Activated T-cell treated with anti-CD3 and anti-CD28 coated beads, Interleukin-2, amount 50 U/mL, for 72 hours (primary cell): ENCODE measurements around the gene CRACR2B. TPM values are rescaled to one million over a fixed set of nuclear protein-coding genes. Genes with fewer than 3 reads are reported as not detected.
A peak's percentile ranks its signal among the peaks of the same experiment; 100 is the strongest.

Experiments
- ATAC-seq, 2 donors: fragments of 150-1000 bp; cut with Tn5 transposase; replicated peaks in 1 of 2; 2 replicates each; pipeline ENCODE4 v1.10.0; 2021; ENCODE audit warnings: moderate library complexity in 2 of 2, mild to moderate bottlenecking in 1 of 2
- DNase-seq, 2 donors: peaks; one replicate each; pipeline ENCODE4 v3.0.0; 2021 to 2022; ENCODE audit warnings: mixed read lengths in 1 of 2
- H3K27ac Mint-ChIP-seq: one replicate; pipeline ENCODE4 v1.8.0; 2022; ENCODE audit warnings: mild to moderate bottlenecking, moderate library complexity, mixed read lengths
- H3K27me3 Mint-ChIP-seq: one replicate; pipeline ENCODE4 v1.8.0; 2022; ENCODE audit warnings: low read depth, mixed read lengths
- H3K36me3 Mint-ChIP-seq, 2 donors: one replicate each; pipeline ENCODE4 v1.8.0; 2022; ENCODE audit warnings: mixed read lengths in 2 of 2, mild to moderate bottlenecking in 1 of 2; ENCODE audit not compliant: insufficient read depth in 2 of 2
- H3K4me1 Mint-ChIP-seq: one replicate; pipeline ENCODE4 v1.8.0; 2022; ENCODE audit warnings: low read depth, mixed read lengths
- H3K4me3 Mint-ChIP-seq, 2 donors: one replicate each; pipeline ENCODE4 v1.8.0; 2022; ENCODE audit warnings: mild to moderate bottlenecking in 2 of 2, mixed read lengths in 2 of 2, moderate library complexity in 2 of 2
- H3K9me3 Mint-ChIP-seq, 2 donors: one replicate each; pipeline ENCODE4 v1.8.0; 2022; ENCODE audit warnings: mixed read lengths in 2 of 2
- total RNA-seq, 2 donors: library from RNA; stranded (reverse); gene quantifications; one replicate each; pipeline ENCODE4 v1.2.3, GENCODE V29; 2022

The CRACR2B gene
- total RNA-seq, 2 donors from 2014 or later = 5.5 to 13.3 TPM

DNA sequence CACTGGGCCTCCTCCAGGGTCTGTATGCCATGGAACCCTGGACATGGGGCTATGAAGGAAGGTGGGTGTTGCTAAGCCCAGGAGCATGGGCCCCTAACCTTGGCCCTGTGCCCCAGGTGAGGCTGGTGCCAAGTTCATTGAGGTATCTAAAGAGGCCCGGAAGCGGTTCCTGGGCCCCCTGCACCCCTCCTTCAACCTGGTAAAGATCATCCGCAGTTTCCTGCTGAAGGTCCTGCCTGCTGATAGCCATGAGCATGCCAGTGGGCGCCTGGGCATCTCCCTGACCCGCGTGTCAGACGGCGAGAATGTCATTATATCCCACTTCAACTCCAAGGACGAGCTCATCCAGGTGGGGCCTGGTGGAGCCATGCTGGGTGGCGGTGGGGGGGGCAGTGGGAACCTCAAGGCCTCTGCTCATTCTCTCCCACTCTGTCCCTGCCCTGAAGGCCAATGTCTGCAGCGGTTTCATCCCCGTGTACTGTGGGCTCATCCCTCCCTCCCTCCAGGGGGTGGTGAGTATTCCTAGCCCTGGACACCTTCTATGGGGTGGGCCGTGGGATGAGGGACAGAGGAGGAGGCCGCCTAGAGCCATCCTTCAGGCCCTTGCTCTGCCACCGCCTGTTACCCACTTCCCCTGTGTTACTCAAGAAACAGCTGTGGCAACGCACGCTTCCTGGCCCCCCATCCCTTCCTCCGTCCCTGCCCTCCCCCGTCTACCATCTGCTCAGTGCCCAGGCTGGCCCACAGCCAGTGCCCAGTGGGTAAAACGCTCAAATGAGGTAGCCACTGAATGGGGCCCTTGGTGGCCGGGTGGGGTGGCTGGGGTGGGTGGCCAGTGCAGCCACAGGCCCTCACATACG, 6.0 kb upstream of the CRACR2B start:
- DNase-seq = no peak
- Mint-ChIP-seq H3K27ac (no peak overlapping the region), H3K4me1 (peaks cover 15% of the 10 kb centered on the region), H3K27me3 (no peaks in the 10 kb centered on the region), H3K4me3 (peak overlapping the region in 1 of 2 donors; percentile 29), H3K9me3 (no peaks in the 10 kb centered on the region), H3K36me3 (peaks cover 2 to 3% of the 10 kb centered on the region in 2 donors)
- ATAC-seq = no peak

DNA sequence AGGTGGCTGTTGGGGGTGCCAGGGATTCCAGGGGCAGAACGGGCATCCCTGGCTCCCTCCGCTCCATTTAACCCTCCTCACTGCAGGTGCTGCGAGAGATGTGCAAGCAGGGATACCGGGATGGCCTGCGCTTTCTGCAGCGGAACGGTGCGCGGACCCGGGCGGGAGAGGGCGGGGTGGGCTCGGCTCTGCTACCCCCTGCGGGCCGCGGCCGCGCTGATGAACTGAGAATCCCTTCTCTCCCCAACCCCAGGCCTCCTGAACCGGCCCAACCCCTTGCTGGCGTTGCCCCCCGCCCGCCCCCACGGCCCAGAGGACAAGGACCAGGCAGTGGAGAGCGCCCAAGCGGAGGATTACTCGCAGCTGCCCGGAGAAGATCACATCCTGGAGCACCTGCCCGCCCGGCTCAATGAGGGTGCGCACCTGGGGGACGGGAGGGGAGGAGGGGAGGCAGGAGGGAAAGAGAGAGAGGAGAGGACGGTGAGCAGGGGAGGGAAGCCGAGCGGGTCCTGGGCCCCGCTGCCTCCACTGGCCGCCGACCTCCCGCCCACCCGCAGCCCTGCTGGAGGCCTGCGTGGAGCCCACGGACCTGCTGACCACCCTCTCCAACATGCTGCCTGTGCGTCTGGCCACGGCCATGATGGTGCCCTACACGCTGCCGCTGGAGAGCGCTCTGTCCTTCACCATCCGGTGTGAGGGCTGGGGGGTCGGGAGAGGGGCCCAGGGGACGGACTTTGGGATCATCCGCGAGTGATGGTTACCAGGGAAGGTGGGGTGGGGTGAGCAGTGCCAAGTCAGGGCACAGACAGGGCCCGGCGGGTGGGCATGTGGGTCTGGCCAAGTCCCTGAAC, 4.1 kb upstream of the CRACR2B start:
- Mint-ChIP-seq H3K36me3 (peaks cover 2 to 3% of the 10 kb centered on the region in 2 donors), H3K9me3 (no peaks in the 10 kb centered on the region), H3K4me3 (no peak overlapping the region), H3K4me1 (peaks cover 20% of the 10 kb centered on the region), H3K27ac (no peak overlapping the region), H3K27me3 (peaks cover 13% of the 10 kb centered on the region)
- no peak for ATAC-seq
- DNase-seq = no peak

DNA sequence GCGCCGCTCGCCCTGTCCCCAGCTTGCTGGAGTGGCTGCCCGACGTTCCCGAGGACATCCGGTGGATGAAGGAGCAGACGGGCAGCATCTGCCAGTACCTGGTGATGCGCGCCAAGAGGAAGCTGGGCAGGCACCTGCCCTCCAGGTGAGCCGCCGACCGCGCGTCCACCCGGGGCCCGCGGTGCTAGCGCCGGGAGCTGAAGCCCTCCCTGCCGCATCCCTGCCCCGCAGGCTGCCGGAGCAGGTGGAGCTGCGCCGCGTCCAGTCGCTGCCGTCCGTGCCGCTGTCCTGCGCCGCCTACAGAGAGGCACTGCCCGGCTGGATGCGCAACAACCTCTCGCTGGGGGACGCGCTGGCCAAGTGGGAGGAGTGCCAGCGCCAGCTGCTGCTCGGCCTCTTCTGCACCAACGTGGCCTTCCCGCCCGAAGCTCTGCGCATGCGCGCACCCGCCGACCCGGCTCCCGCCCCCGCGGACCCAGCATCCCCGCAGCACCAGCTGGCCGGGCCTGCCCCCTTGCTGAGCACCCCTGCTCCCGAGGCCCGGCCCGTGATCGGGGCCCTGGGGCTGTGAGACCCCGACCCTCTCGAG, 3.3 kb upstream of the CRACR2B start:
- H3K9me3 Mint-ChIP-seq = no peaks in the 10 kb centered on the region
- no peak overlapping the region for H3K4me3 Mint-ChIP-seq
- peaks cover 20% of the 10 kb centered on the region for H3K27me3 Mint-ChIP-seq
- peaks cover 2 to 3% of the 10 kb centered on the region in 2 donors for H3K36me3 Mint-ChIP-seq
- ATAC-seq = no peak
- peaks cover 26% of the 10 kb centered on the region for H3K4me1 Mint-ChIP-seq
- no peak overlapping the region for H3K27ac Mint-ChIP-seq
- no peak for DNase-seq

DNA sequence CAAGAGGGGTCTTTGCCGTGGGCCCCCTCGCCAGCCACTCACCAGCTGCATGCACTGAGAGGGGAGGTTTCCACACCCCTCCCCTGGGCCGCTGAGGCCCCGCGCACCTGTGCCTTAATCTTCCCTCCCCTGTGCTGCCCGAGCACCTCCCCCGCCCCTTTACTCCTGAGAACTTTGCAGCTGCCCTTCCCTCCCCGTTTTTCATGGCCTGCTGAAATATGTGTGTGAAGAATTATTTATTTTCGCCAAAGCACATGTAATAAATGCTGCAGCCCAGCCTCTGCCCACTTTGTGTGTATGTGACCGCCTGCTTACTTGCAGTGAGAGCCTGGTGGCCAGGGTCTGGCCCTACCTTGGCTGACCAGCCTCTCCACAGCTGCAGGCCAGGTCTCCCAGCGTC, 2.8 kb upstream of the CRACR2B start:
- Mint-ChIP-seq H3K27ac (no peak overlapping the region), H3K4me1 (peaks cover 29% of the 10 kb centered on the region), H3K27me3 (peaks cover 24% of the 10 kb centered on the region), H3K4me3 (no peak overlapping the region), H3K9me3 (no peaks in the 10 kb centered on the region), H3K36me3 (peaks cover 2 to 3% of the 10 kb centered on the region in 2 donors)
- no peak for DNase-seq
- ATAC-seq = no peak

DNA sequence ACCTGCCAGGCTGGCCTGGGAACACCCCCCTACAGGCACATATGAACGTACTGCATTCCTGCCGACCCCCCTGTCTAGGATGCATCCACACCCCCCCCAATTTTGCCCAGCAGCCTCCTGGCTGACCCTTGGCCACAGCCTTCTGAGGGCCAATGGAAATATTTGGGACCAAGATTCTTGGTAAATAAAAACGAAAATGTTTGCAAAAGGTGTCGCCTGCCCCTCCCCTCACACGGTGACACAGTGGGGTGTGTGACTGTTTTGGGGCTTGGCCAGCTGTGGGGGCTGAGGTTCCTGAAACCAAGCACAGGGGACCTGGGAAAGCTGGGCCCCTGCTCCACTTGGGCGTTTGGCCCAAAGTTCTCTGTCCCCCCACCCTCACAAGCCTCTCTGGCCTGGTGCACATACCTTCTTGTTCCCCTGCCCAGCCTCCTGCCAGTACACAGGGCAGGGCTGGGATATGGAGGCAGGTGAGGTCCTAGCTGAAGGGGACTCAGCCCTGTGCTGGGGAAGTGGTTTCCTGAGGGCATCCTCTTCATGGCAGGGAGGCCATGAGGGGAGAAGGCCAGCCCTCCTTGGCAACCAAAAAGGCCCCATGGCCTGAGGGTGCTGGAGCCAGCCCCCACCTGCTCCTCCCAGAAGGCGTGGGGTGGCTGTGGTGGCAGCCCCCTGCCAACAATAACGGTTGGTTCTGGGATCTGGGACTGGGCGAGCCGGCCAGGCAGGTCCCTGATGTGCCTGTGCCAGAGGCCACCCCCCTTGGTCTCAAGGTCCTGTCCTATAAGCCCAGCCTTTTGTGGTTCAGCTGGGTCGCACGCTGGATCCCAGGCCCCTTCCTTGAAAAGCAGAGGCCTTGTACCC, 2.1 kb upstream of the CRACR2B start:
- Mint-ChIP-seq H3K27ac (no peak overlapping the region), H3K4me3 (no peak overlapping the region), H3K4me1 (peaks cover 28% of the 10 kb centered on the region), H3K9me3 (no peaks in the 10 kb centered on the region), H3K36me3 (peaks cover 2 to 3% of the 10 kb centered on the region in 2 donors), H3K27me3 (peaks cover 24% of the 10 kb centered on the region)
- ATAC-seq (no peak), DNase-seq (no peak)

DNA sequence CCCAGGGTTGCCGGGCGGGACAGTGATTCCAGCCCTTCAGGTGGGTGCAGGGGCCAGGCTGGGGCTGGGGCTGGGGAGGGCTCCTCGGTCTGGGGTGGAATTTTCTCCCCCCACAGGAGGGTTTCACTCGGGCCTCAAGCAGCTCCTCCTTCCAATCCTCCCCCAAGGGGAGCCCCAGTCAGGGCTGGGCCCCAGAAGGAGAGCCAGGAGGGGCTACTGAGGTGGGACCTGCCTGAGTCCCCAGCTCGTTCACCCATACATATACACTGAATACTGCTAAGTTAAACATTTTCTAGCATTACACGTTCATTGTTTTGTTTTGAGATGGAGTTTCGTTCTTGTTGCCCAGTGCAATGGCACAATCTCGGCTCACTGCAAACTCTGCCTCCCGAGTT, 1.5 kb upstream of the CRACR2B start:
- H3K4me3 Mint-ChIP-seq = peak overlapping the region; percentile 79 to 81
- H3K4me1 Mint-ChIP-seq = peaks cover 23% of the 10 kb centered on the region
- H3K9me3 Mint-ChIP-seq = no peaks in the 10 kb centered on the region
- peak overlapping the region; percentile 46 for H3K27ac Mint-ChIP-seq
- H3K36me3 Mint-ChIP-seq = peaks cover 2 to 3% of the 10 kb centered on the region in 2 donors
- ATAC-seq (no peak), DNase-seq (no peak)
- peaks cover 27% of the 10 kb centered on the region for H3K27me3 Mint-ChIP-seq

DNA sequence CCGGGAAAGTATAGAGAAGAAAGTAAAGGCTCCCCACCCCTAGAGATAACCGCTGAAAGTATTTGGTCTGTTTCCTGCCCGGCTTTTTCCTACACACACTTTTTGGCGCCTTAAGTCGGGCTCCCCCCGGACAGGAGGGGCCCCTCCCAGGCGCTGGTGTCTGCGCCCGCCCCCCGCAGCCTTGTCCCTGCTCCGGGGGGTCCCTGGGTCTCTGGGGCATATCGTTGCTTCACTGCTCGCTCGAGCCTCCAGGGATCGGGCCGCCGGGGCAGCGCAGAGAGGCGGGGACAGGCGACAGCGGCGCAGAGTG, 928 bp upstream of the CRACR2B start:
- no peak overlapping the region for H3K27ac Mint-ChIP-seq
- H3K36me3 Mint-ChIP-seq = peaks cover 2 to 3% of the 10 kb centered on the region in 2 donors
- peaks cover 26% of the 10 kb centered on the region for H3K4me1 Mint-ChIP-seq
- H3K9me3 Mint-ChIP-seq = no peaks in the 10 kb centered on the region
- ATAC-seq = peak in 1 of 2 donors; percentile 1
- peak overlapping the region; percentile 79 to 81 for H3K4me3 Mint-ChIP-seq
- no peak for DNase-seq
- peaks cover 32% of the 10 kb centered on the region for H3K27me3 Mint-ChIP-seq

DNA sequence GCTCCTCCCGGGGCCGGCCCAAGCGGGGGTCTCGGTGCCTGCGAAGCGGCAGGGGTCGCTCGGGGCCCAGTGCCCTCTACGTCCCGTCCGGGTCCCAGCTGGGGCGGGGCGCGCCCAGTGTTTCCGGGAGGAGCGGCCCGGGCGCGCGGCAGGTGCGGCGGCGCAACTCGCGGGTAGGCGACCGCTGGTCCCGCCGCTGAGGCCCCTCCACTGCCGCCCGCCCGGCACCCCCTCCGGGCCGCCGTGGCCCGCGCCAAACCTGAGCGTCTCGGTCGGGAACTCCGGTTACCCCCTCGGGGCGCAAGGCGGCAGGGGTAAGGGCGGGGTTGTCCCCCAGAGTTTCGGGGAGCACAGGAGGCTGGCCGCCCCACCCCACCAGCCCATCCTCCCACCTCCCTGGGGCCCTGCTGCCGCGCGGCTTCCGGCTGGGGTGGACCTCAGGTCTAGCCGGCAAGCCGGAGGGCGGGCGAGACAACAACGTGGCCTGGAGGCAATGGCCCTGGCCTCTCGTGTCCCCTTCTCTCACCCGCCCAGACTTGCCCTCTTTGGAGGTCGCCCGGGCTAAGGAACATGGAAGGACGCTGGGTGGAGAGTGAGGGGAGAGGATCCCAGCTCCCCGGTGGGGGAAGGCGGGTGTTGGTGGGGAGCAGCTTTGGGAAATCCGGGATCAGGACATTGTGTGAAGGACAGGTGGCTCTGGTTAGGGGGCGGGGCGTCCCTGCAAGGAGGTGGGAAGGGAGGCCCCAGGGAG, 398 bp upstream of the CRACR2B start:
- Mint-ChIP-seq H3K4me1 (peaks cover 29% of the 10 kb centered on the region), H3K4me3 (peak overlapping the region; percentile 79 to 89), H3K36me3 (peaks cover 2 to 3% of the 10 kb centered on the region in 2 donors), H3K27me3 (peaks cover 36% of the 10 kb centered on the region), H3K9me3 (no peaks in the 10 kb centered on the region), H3K27ac (no peak overlapping the region)
- ATAC-seq (peak; percentile 28 to 49), DNase-seq (peak; percentile 48 to 57)

DNA sequence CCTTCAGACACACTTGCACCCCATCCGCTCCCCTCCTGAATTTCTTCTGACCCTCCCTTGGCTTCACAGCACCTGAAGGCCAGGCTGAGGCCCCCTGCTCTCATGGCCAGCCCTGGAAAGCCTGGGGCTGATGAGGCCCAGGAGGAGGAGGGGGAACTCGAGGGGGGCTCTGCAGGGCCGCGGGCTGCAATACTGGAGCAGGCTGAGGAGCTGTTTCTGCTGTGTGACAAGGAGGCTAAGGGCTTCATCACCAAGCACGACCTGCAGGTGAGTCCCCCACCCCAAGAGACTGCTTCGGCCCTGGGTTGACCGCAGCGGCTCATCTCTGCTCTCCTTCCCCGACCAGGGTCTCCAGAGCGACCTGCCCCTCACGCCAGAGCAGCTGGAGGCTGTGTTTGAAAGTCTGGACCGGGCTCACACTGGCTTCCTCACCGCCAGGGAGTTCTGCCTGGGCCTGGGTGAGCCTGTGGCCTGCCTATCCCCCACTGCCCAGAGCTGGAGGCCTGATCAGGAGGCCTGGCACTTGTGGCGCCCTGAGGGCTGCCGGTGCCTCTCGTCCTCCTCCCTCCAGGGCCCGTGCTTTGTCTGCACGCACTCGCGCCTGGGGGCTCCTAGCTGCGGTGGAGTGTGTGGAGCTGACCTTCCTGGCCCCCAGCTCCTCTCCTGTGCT, 922 bp downstream of the CRACR2B start:
- Mint-ChIP-seq H3K27me3 (peaks cover 36% of the 10 kb centered on the region), H3K4me1 (peaks cover 29% of the 10 kb centered on the region), H3K4me3 (peak overlapping the region; percentile 79 to 89), H3K9me3 (no peaks in the 10 kb centered on the region), H3K36me3 (peaks cover 2 to 3% of the 10 kb centered on the region in 2 donors), H3K27ac (no peak overlapping the region)
- ATAC-seq (no peak), DNase-seq (no peak)

DNA sequence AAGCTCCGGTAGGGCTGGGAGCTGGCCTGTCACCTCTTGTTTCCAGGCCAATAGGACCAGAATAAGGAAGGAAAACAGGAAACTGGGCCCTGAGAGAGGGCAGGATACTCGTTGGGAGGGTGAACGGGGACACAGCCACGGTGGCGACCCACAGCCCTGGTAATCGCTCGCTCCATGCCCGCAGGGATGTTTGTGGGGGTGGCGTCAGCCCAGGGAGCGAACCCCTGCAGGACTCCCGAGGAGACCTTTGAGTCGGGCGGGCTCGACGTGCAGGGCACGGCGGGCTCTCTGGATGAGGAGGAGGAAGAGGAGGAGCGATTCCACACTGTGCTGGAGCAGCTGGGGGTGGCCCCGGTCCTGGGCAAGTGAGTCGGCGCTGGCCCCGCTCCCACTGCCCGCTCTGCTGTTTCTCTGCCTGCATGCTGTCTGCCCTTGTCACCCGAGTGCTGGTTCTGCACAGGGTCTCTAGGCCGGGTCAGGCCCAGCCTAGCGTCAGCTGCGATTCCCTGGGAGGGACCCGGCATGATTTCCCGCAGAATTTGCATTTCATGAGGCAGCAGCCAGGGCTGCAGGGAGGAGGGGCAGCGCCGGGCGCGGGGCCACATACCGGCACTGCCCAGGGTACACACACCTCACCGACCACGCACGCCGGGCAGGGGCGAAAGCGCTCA, 1.6 kb downstream of the CRACR2B start:
- H3K4me3 Mint-ChIP-seq = peak overlapping the region; percentile 74 to 75
- peaks cover 35% of the 10 kb centered on the region for H3K4me1 Mint-ChIP-seq
- H3K27ac Mint-ChIP-seq = no peak overlapping the region
- H3K36me3 Mint-ChIP-seq = peaks cover 2 to 3% of the 10 kb centered on the region in 2 donors
- H3K9me3 Mint-ChIP-seq = no peaks in the 10 kb centered on the region
- H3K27me3 Mint-ChIP-seq = peaks cover 36% of the 10 kb centered on the region
- ATAC-seq (no peak), DNase-seq (no peak)

DNA sequence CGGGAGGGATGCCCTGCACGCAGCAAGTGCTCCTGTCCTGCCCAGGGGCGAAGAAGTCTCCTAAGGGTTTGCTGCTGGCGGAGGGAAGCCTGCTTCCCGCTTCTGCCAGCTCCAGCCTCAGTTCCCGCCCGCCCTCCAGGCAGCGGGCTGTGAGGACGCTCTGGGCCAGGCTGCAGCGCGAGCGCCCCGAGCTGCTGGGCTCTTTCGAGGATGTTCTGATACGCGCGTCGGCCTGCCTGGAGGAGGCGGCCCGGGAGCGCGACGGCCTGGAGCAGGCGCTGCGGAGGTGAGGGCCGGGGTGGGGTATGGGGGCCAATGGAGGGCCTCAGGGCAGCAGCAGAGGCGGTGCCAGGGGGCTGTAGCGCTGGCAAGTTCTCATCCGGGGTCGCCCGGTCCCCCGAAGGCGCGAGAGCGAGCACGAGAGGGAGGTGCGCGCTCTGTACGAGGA, 2.2 kb downstream of the CRACR2B start:
- DNase-seq (no peak), ATAC-seq (peak; percentile 4 to 5)
- Mint-ChIP-seq H3K9me3 (no peaks in the 10 kb centered on the region), H3K4me1 (peaks cover 39% of the 10 kb centered on the region), H3K27me3 (peaks cover 36% of the 10 kb centered on the region), H3K27ac (no peak overlapping the region), H3K36me3 (peaks cover 2 to 3% of the 10 kb centered on the region in 2 donors), H3K4me3 (peak overlapping the region; percentile 74 to 75)
